RWPE1 (cell line): ENCODE data around the gene CASKIN2.

Source experiments
- CTCF ChIA-PET: fragments of 350-600 bp; sonication (Branson Sonifier 250); formaldehyde crosslinking; extraction: SDS; loops from one replicate; lab custom pipeline; 2021; lab: Yijun Ruan, JAX
- POLR2A ChIA-PET: fragments of 400-600 bp; formaldehyde crosslinking; extraction: SDS; loops from one replicate; lab custom pipeline; 2020; ENCODE audit warnings: antibody characterized with exemption; ENCODE audit not compliant: low non-redundant PET; lab: Yijun Ruan, JAX
- DNase-seq: peaks from one replicate; pipeline ENCODE4 v3.0.0; 2012; ENCODE audit warnings: low spot score
- H3K27ac ChIP-seq: fragments of 450-650 bp; 2 replicates; pipeline ENCODE4 v1.5.1; 2017
- CTCF ChIP-seq: fragments of 450-650 bp; conservative IDR thresholded peaks from 2 replicates; pipeline ENCODE4 v1.5.1; 2017; ENCODE audit warnings: low read depth, mild to moderate bottlenecking

Gene CASKIN2

GRCh38 chr17:75540923-75541503 is 25.7 kb upstream of the CASKIN2 start:
- ChIA-PET POLR2A (no interaction called here), CTCF (no interaction called here)
- DNase-seq: no peak
- no peak for TF ChIP-seq CTCF
- no peak overlapping the region for H3K27ac ChIP-seq

GRCh38 chr17:75539967-75540729 is 24.8 kb upstream of the CASKIN2 start:
- H3K27ac ChIP-seq: no peak overlapping the region
- CTCF ChIA-PET: interaction anchor here (0.8 kb wide), 1 partner anchor 59 kb away, joined by 3 read pairs; no protein-coding TSS in a partner anchor
- POLR2A ChIA-PET: no interaction called here
- DNase-seq: no peak
- no peak for TF ChIP-seq CTCF

GRCh38 chr17:75536366-75536765 is 21.0 kb upstream of the CASKIN2 start:
- POLR2A ChIA-PET: interaction anchor here (0.6 to 0.8 kb wide), 2 partner anchors 11 kb away, joined by 3 to 5 read pairs; partner anchors contain the start of gene LLGL2

GRCh38 chr17:75535871-75536270 is 20.5 kb upstream of the CASKIN2 start:
- ChIA-PET POLR2A (interaction anchor here (0.8 kb wide), 1 partner anchor 10 kb away, joined by 3 read pairs; the partner anchor contains the start of gene LLGL2), CTCF (interaction anchor here (0.6 to 0.7 kb wide), 2 partner anchors 17 to 32 kb away, joined by 4 read pairs; no protein-coding TSS in a partner anchor)
- TF ChIP-seq CTCF: no peak
- no peak for DNase-seq
- no peak overlapping the region for H3K27ac ChIP-seq

More at GRCh38 chr17:75536366-75536765, 21.0 kb upstream of the CASKIN2 start:
- H3K27ac ChIP-seq: no peak overlapping the region
- TF ChIP-seq CTCF: no peak
- DNase-seq: no peak
- CTCF ChIA-PET: no interaction called here

- POLR2A ChIA-PET: interaction anchor here (0.8 kb wide), 1 partner anchor 19 kb away, joined by 3 read pairs; the partner anchor contains the start of gene TSEN54
- no peak overlapping the region for H3K27ac ChIP-seq
- CTCF ChIA-PET: interaction anchor here (0.7 kb wide), 1 partner anchor 33 kb away, joined by 4 read pairs; no protein-coding TSS in a partner anchor
- no peak for DNase-seq
- TF ChIP-seq CTCF: no peak
These were observed 19.8 kb upstream of the CASKIN2 start for GRCh38 chr17:75535119-75535537.

- peak; percentile 72 for DNase-seq
- ChIA-PET CTCF (interaction anchor here (0.5 to 0.6 kb wide), 2 partner anchors 18 to 1003 kb away, joined by 3 to 4 read pairs; no protein-coding TSS in a partner anchor), POLR2A (interaction anchor here (0.5 to 1.1 kb wide), 3 partner anchors 16 to 49 kb away, joined by 3 to 4 read pairs (median 3); partner anchors contain the start of gene TSEN54)
- no peak for TF ChIP-seq CTCF
- H3K27ac ChIP-seq: no peak overlapping the region
These were observed 16.4 kb upstream of the CASKIN2 start for GRCh38 chr17:75531721-75532072.
